HepG2 (cell line): Measurements from ENCODE around the gene TF. TPM values are rescaled to one million over a fixed set of nuclear protein-coding genes. Genes with fewer than 3 reads are reported as not detected.

Source experiments
- RCOR2 ChIP-seq: IDR thresholded peaks from 2 replicates; pipeline ENCODE4 v1.6.1; 2016; ENCODE audit warnings: missing biosample characterization, missing genetic modification reagents
- ZFP1 ChIP-seq: IDR thresholded peaks from 2 replicates; pipeline ENCODE4 v1.6.1; 2016
- ZNF292 ChIP-seq: sonication (generic); formaldehyde crosslinking; IDR thresholded peaks from 2 replicates; pipeline ENCODE4 v1.8.1; 2022; ENCODE audit warnings: mild to moderate bottlenecking, low read depth, missing genetic modification reagents, borderline replicate concordance
- ZNF510 ChIP-seq: sonication (generic); formaldehyde crosslinking; IDR thresholded peaks from 2 replicates; pipeline ENCODE4 v1.4.0; 2020; ENCODE audit warnings: low read depth, mild to moderate bottlenecking, missing genetic modification reagents
- polyA plus RNA-seq, 8 experiments: library from polyadenylated mRNA; depleted of rRNA in 3 of 8; stranded (reverse) in 7 of 8; unstranded in 1 of 8; fragments of >200 nt; fragmentation: Illumina TruSeq in 4 of 8; extraction: Trizol in 4 of 8; gene quantifications; 2 replicates each; pipeline versions ENCODE4 v1.2.1 to v1.2.3, GENCODE V29; 2011 to 2016; ENCODE audit warnings: low read depth in 4 of 8, missing spikeins in 1 of 8, mixed read lengths in 1 of 8; ENCODE audit not compliant: insufficient read depth in 1 of 8
- total RNA-seq, 5 experiments: library from RNA; depleted of rRNA; stranded (reverse); fragments of >200 nt; fragmentation: Illumina TruSeq; extraction: Trizol; gene quantifications; 2 replicates each; pipeline ENCODE4 v1.2.3, GENCODE V29; 2016; ENCODE audit warnings: low read depth in 1 of 5
- TF ChIP-seq, protein P1 (sequence below): sonication (generic); formaldehyde crosslinking; IDR thresholded peaks from 2 replicates; pipeline ENCODE4 v1.4.0; 2020; ENCODE audit warnings: missing genetic modification reagents, borderline replicate concordance
- TF ChIP-seq, protein P2 (sequence below): sonication (generic); formaldehyde crosslinking; IDR thresholded peaks from 2 replicates; pipeline ENCODE4 v1.4.0; 2020; ENCODE audit warnings: missing genetic modification reagents
- TF ChIP-seq, protein P3 (sequence below): IDR thresholded peaks from 2 replicates; pipeline ENCODE4 v1.6.1; 2016; ENCODE audit warnings: low read depth
- TF ChIP-seq, protein P4 (sequence below): sonication (generic); formaldehyde crosslinking; IDR thresholded peaks from 2 replicates; pipeline ENCODE4 v1.8.0; 2023; ENCODE audit warnings: mild to moderate bottlenecking, missing genetic modification reagents
- TF ChIP-seq, protein P5 (sequence below): sonication (generic); formaldehyde crosslinking; IDR thresholded peaks from 2 replicates; pipeline ENCODE4 v1.4.0; 2020; ENCODE audit warnings: missing genetic modification reagents, borderline replicate concordance
- TF ChIP-seq, protein P6 (sequence below), 2 experiments: sonication (generic) in 1 of 2; formaldehyde crosslinking in 1 of 2; IDR thresholded peaks; 2 replicates each; pipeline versions ENCODE4 v1.4.0 to v1.6.1; 2016 to 2020; ENCODE audit warnings: borderline replicate concordance in 1 of 2, low read depth in 1 of 2, mild to moderate bottlenecking in 1 of 2, missing genetic modification reagents in 1 of 2

The TF gene
- total and polyA plus RNA-seq, 2 of the 13 experiments (the other 11 are each of a cell fraction or from before 2014, with no cell fraction given) = 10,074 to 11,821 TPM

DNA sequence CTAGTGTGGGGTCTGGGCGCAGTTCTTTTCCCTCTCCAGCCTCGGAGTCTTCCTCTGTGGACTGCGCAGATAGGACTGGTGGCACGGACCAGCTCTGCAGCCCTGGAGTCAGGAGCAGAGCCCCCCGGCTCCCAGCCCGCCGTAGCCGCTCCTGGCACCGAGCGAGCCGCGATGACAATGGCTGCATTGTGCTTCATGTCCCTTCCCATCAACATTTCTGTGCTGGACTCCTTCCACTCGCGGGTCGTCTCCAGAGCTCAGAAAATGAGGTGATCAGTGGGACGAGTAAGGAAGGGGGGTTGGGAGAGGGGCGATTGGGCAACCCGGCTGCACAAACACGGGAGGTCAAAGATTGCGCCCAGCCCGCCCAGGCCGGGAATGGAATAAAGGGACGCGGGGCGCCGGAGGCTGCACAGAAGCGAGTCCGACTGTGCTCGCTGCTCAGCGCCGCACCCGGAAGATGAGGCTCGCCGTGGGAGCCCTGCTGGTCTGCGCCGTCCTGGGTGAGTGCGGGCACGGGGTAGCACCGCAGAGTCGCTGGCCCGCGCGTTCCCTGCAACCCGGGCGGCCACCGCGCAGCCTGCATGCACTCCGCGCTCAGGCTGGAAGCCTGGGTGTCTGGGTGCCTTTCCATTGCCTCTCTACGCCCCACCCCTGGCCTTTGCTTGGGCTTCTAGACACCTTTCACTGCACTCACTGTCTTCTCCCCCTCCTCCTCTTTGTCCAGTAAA, at the start of gene TF (continued):
- TF ChIP-seq, protein P1, sequence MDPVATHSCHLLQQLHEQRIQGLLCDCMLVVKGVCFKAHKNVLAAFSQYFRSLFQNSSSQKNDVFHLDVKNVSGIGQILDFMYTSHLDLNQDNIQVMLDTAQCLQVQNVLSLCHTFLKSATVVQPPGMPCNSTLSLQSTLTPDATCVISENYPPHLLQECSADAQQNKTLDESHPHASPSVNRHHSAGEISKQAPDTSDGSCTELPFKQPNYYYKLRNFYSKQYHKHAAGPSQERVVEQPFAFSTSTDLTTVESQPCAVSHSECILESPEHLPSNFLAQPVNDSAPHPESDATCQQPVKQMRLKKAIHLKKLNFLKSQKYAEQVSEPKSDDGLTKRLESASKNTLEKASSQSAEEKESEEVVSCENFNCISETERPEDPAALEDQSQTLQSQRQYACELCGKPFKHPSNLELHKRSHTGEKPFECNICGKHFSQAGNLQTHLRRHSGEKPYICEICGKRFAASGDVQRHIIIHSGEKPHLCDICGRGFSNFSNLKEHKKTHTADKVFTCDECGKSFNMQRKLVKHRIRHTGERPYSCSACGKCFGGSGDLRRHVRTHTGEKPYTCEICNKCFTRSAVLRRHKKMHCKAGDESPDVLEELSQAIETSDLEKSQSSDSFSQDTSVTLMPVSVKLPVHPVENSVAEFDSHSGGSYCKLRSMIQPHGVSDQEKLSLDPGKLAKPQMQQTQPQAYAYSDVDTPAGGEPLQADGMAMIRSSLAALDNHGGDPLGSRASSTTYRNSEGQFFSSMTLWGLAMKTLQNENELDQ = peak; percentile 63; the same call in 1 of the 2 replicates
- TF ChIP-seq, protein P2, sequence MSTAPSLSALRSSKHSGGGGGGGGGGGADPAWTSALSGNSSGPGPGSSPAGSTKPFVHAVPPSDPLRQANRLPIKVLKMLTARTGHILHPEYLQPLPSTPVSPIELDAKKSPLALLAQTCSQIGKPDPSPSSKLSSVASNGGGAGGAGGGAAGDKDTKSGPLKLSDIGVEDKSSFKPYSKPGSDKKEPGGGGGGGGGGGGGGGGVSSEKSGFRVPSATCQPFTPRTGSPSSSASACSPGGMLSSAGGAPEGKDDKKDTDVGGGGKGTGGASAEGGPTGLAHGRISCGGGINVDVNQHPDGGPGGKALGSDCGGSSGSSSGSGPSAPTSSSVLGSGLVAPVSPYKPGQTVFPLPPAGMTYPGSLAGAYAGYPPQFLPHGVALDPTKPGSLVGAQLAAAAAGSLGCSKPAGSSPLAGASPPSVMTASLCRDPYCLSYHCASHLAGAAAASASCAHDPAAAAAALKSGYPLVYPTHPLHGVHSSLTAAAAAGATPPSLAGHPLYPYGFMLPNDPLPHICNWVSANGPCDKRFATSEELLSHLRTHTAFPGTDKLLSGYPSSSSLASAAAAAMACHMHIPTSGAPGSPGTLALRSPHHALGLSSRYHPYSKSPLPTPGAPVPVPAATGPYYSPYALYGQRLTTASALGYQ (CRISPR knock-in tag) = peak; percentile 97
- TF ChIP-seq RCOR2 (CRISPR knock-in tag) = peak; percentile 61; the same call in 1 of the 2 replicates
- TF ChIP-seq ZFP1 (CRISPR knock-in tag) = peak; percentile 73; the same call in 1 of the 2 replicates
- TF ChIP-seq, protein P3, sequence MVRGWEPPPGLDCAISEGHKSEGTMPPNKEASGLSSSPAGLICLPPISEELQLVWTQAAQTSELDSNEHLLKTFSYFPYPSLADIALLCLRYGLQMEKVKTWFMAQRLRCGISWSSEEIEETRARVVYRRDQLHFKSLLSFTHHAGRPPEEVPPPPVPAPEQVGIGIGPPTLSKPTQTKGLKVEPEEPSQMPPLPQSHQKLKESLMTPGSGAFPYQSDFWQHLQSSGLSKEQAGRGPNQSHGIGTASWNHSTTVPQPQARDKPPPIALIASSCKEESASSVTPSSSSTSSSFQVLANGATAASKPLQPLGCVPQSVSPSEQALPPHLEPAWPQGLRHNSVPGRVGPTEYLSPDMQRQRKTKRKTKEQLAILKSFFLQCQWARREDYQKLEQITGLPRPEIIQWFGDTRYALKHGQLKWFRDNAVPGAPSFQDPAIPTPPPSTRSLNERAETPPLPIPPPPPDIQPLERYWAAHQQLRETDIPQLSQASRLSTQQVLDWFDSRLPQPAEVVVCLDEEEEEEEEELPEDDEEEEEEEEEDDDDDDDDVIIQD = peak; percentile 81
- TF ChIP-seq, protein P4, sequence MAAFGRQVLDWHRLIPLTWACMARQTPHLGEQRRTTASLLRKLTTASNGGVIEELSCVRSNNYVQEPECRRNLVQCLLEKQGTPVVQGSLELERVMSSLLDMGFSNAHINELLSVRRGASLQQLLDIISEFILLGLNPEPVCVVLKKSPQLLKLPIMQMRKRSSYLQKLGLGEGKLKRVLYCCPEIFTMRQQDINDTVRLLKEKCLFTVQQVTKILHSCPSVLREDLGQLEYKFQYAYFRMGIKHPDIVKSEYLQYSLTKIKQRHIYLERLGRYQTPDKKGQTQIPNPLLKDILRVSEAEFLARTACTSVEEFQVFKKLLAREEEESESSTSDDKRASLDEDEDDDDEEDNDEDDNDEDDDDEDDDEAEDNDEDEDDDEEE (CRISPR knock-in tag) = peak; percentile 83; the same call in 1 of the 2 replicates
- TF ChIP-seq ZNF510 = 0 out of 2 replicates have a peak, but pooled peaks have one; percentile 68
- TF ChIP-seq, protein P5, sequence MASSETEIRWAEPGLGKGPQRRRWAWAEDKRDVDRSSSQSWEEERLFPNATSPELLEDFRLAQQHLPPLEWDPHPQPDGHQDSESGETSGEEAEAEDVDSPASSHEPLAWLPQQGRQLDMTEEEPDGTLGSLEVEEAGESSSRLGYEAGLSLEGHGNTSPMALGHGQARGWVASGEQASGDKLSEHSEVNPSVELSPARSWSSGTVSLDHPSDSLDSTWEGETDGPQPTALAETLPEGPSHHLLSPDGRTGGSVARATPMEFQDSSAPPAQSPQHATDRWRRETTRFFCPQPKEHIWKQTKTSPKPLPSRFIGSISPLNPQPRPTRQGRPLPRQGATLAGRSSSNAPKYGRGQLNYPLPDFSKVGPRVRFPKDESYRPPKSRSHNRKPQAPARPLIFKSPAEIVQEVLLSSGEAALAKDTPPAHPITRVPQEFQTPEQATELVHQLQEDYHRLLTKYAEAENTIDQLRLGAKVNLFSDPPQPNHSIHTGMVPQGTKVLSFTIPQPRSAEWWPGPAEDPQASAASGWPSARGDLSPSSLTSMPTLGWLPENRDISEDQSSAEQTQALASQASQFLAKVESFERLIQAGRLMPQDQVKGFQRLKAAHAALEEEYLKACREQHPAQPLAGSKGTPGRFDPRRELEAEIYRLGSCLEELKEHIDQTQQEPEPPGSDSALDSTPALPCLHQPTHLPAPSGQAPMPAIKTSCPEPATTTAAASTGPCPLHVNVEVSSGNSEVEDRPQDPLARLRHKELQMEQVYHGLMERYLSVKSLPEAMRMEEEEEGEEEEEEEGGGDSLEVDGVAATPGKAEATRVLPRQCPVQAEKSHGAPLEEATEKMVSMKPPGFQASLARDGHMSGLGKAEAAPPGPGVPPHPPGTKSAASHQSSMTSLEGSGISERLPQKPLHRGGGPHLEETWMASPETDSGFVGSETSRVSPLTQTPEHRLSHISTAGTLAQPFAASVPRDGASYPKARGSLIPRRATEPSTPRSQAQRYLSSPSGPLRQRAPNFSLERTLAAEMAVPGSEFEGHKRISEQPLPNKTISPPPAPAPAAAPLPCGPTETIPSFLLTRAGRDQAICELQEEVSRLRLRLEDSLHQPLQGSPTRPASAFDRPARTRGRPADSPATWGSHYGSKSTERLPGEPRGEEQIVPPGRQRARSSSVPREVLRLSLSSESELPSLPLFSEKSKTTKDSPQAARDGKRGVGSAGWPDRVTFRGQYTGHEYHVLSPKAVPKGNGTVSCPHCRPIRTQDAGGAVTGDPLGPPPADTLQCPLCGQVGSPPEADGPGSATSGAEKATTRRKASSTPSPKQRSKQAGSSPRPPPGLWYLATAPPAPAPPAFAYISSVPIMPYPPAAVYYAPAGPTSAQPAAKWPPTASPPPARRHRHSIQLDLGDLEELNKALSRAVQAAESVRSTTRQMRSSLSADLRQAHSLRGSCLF (CRISPR knock-in tag) = no peak
- TF ChIP-seq, protein P6, sequence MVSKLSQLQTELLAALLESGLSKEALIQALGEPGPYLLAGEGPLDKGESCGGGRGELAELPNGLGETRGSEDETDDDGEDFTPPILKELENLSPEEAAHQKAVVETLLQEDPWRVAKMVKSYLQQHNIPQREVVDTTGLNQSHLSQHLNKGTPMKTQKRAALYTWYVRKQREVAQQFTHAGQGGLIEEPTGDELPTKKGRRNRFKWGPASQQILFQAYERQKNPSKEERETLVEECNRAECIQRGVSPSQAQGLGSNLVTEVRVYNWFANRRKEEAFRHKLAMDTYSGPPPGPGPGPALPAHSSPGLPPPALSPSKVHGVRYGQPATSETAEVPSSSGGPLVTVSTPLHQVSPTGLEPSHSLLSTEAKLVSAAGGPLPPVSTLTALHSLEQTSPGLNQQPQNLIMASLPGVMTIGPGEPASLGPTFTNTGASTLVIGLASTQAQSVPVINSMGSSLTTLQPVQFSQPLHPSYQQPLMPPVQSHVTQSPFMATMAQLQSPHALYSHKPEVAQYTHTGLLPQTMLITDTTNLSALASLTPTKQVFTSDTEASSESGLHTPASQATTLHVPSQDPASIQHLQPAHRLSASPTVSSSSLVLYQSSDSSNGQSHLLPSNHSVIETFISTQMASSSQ (IDR thresholded peaks at IDR 0.05; ENCODE audit: low read depth) = peak; percentile 84
- TF ChIP-seq, protein P6 (CRISPR knock-in tag; IDR thresholded peaks at IDR 0.05; ENCODE audit: borderline replicate concordance) = peak; percentile 98
- TF ChIP-seq ZNF292 (CRISPR knock-in tag) = peak; percentile 92
